Activated T-helper 2 cell treated with anti-CD3 and anti-CD28 coated beads, Interferon-gamma antibody, Interleukin-2, Interleukin-4, amounts not matched to agents 10 μg/mL and 5 μg/mL and 100 μg/mL, durations not matched to agents 14 hours and 24 hours and 36 hours (primary cell): ENCODE results near the gene GJC1. TPM values are rescaled to one million over a fixed set of nuclear protein-coding genes. Genes with fewer than 3 reads are reported as not detected.
A peak's percentile ranks its signal among the peaks of the same experiment; 100 is the strongest.

ENCODE experiments used
- DNase-seq: peaks from one replicate; pipeline ENCODE4 v3.0.0; 2021; ENCODE audit warnings: low spot score
- H3K27ac Mint-ChIP-seq: one replicate; pipeline ENCODE4 v1.8.0; 2021; ENCODE audit warnings: mixed read lengths
- H3K27me3 Mint-ChIP-seq: one replicate; pipeline ENCODE4 v1.8.0; 2021; ENCODE audit warnings: low read depth, mixed read lengths
- H3K36me3 Mint-ChIP-seq: one replicate; pipeline ENCODE4 v1.8.0; 2021; ENCODE audit warnings: low read depth, mixed read lengths
- H3K4me1 Mint-ChIP-seq: one replicate; pipeline ENCODE4 v1.8.0; 2021; ENCODE audit warnings: low read depth, mixed read lengths
- H3K4me3 Mint-ChIP-seq: one replicate; pipeline ENCODE4 v1.8.0; 2021; ENCODE audit warnings: low read depth, mild to moderate bottlenecking, moderate library complexity, mixed read lengths
- H3K9me3 Mint-ChIP-seq: one replicate; pipeline ENCODE4 v1.8.0; 2021; ENCODE audit warnings: mixed read lengths
- intact Hi-C: fragments of 100-400 bp; cut with micrococcal nuclease; formaldehyde crosslinking; loops from one replicate; pipeline ENCODE4 v1.15.1; 2023
- total RNA-seq: library from RNA; stranded (reverse); gene quantifications from 2 replicates; pipeline ENCODE4 v1.2.3, GENCODE V29; 2022

GJC1 gene
- total RNA-seq, 1 donor from 2014 or later, result 9.4 TPM

DNA sequence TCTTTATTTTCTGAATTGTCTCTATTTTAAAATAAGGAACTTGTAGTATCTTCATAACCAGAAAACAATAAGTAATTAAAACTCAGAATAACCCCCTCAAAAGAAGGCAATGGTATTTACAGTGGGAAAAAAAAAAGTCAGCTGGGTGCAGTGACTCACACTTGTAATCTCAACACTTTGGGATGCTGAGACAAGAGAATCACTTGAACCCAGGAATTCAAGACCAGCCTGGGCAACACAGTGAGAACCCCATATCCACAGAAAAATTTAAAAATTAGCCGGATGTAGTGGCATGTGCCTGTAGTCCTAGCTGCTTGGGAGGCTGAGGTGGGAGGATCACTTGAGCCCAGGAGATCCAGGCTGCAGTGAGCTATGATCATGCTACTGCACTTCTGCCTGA lies 37.8 kb downstream of the GJC1 start:
- Mint-ChIP-seq H3K36me3 (no peaks in the 10 kb centered on the region), H3K9me3 (no peaks in the 10 kb centered on the region), H3K27ac (no peak overlapping the region), H3K27me3 (no peaks in the 10 kb centered on the region), H3K4me1 (peaks cover 6% of the 10 kb centered on the region), H3K4me3 (no peak overlapping the region)
- DNase-seq, result no peak
- intact Hi-C loops, result no loop called here

DNA sequence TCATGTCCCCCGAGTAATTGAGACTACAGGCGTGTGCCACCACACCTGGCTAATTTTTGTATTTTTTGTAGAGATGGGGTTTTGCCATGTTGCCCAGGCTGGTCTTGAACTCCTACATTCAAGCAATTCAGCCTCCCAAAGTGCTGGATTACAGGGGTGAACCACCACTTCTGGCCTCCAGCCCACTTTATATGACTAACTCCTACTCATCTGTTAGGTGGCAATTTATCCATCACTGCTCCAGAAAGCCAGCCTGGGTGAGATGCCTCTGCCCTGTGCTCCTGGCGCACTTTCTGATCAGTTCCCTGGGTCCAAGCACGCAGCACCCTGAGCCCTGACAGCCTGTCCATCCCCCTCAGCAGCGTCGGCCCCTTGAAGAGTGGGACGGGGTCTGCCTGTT lies 41.9 kb downstream of the GJC1 start:
- DNase-seq, result no peak
- Mint-ChIP-seq H3K4me1 (no peaks in the 10 kb centered on the region), H3K27me3 (no peaks in the 10 kb centered on the region), H3K9me3 (no peaks in the 10 kb centered on the region), H3K4me3 (no peak overlapping the region), H3K27ac (no peak overlapping the region), H3K36me3 (no peaks in the 10 kb centered on the region)
- intact Hi-C loops, result no loop called here

DNA sequence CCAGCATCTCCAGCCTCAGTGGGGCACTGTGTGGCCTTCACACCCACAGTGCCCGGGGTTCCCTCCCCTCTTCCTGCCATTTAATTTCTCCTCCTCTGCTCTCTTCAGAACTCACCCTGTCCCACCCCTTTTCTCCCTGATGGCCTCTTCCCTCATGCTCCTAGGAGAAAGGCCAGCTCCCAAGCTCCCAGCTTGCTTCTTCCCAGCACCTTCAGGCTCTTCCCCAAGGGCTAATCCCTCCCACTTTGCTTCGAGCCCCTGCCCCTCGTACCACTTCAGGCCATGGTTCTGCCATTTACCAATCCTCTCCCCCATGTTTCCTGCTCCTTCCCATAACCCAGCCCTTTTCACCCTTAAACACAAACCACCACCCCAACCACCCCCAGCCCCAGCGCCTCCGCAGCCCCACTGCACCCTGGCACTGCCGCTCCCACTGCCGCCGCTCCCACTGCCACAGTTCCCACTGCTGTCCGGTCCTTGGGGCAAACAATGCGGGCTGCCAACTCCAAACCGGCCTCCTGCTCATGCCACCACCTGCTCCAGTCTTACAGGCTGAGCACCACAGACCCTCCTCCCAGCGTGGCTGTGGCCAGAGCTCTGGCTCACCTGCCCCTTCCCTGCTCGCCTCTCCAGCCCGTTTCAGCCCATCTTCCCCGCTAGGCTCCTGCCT lies 42.7 kb downstream of the GJC1 start:
- intact Hi-C loops, result no loop called here
- Mint-ChIP-seq H3K27me3 (no peaks in the 10 kb centered on the region), H3K27ac (no peak overlapping the region)

DNA sequence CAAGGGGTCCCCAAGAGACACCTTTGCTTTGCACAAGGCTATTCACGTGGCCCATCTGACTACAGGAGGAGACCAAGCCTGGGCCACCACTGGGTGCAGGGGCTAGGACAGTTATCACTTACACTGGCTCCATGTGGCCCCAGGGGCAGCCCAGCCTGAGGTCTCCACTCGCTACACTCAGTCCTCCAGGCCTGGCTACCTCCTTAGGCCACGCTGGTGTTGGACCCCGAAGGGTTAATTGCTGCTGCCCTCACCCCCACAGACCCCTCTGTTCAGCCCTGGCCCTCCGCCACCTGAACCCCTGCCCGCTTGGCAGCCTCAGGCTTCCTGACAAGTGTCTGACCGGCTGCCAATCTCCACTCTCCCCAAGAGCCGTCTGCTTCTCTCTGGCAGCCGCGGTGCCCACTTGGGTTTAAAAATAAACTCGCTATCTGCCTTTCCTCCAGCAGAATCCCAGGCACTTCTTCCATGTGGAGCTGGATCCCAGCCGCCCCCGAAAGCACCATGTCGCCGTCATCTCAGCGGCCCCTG lies 43.5 kb downstream of the GJC1 start:
- H3K27me3 Mint-ChIP-seq, result no peaks in the 10 kb centered on the region
- H3K27ac Mint-ChIP-seq, result no peak overlapping the region

More for the DNA sequence above, 42.7 kb downstream of the GJC1 start:
- no peak for DNase-seq
- no peaks in the 10 kb centered on the region for H3K9me3 Mint-ChIP-seq
- no peaks in the 10 kb centered on the region for H3K4me1 Mint-ChIP-seq
- H3K4me3 Mint-ChIP-seq, result no peak overlapping the region
- no peaks in the 10 kb centered on the region for H3K36me3 Mint-ChIP-seq

DNA sequence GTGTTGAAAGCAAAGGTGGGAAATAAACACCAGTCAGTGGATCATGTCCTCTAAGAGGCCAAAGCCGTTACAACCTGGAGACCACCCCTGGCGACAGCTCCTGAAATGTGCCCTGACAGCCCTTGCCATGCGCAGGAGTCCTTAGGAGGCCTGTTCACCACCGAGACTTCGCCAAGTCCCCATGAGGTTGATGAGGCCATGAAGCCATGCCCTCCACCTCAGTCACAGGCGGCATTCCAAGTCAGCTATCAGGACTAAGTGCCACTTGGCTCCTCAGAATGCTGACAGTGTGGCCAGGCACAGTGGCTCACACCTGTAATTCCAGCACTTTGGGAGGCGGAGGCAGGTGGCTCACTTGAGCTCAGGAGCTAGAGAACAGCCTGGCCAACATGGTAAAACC lies 44.2 kb downstream of the GJC1 start:
- no peak overlapping the region for H3K4me3 Mint-ChIP-seq
- H3K4me1 Mint-ChIP-seq, result no peaks in the 10 kb centered on the region
- no peaks in the 10 kb centered on the region for H3K27me3 Mint-ChIP-seq
- no peaks in the 10 kb centered on the region for H3K36me3 Mint-ChIP-seq
- no peak for DNase-seq
- intact Hi-C loops, result no loop called here
- H3K27ac Mint-ChIP-seq, result no peak overlapping the region
- H3K9me3 Mint-ChIP-seq, result no peaks in the 10 kb centered on the region

More for the DNA sequence above, 43.5 kb downstream of the GJC1 start:
- no peaks in the 10 kb centered on the region for H3K4me1 Mint-ChIP-seq
- intact Hi-C loops, result no loop called here
- no peaks in the 10 kb centered on the region for H3K36me3 Mint-ChIP-seq
- no peaks in the 10 kb centered on the region for H3K9me3 Mint-ChIP-seq
- DNase-seq, result no peak
- H3K4me3 Mint-ChIP-seq, result no peak overlapping the region

DNA sequence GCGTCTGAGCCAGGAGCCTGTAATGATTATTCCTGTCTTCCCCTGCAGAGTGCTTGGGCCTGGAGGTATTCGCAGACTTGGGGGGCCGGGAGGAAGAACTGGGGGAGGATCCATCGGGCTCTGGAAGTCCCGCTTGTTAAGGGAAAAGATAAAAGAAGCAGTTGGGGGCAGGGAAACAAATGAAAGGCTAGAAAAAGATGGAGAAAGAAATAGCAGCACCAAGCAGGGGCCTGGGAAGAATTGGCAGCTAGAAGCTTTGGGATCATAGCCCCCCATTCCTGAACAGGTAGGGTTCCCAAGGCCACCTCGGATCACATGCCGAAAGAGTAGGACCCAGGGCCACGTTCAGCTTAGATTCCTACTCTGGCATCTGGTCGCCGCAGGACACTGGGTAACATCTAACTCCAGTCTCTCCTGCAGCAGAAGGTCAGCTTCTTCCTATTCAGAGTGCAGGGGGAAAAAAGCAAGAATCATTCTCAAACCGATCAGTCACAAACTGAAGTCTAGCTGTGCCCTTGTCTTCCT lies 47.7 kb downstream of the GJC1 start:
- no peak overlapping the region for H3K27ac Mint-ChIP-seq
- H3K36me3 Mint-ChIP-seq, result no peaks in the 10 kb centered on the region
- intact Hi-C loops, result no loop called here
- H3K9me3 Mint-ChIP-seq, result no peaks in the 10 kb centered on the region
- no peak overlapping the region for H3K4me3 Mint-ChIP-seq
- peaks cover 4% of the 10 kb centered on the region for H3K27me3 Mint-ChIP-seq
- no peak for DNase-seq
- H3K4me1 Mint-ChIP-seq, result peaks cover 2% of the 10 kb centered on the region

DNA sequence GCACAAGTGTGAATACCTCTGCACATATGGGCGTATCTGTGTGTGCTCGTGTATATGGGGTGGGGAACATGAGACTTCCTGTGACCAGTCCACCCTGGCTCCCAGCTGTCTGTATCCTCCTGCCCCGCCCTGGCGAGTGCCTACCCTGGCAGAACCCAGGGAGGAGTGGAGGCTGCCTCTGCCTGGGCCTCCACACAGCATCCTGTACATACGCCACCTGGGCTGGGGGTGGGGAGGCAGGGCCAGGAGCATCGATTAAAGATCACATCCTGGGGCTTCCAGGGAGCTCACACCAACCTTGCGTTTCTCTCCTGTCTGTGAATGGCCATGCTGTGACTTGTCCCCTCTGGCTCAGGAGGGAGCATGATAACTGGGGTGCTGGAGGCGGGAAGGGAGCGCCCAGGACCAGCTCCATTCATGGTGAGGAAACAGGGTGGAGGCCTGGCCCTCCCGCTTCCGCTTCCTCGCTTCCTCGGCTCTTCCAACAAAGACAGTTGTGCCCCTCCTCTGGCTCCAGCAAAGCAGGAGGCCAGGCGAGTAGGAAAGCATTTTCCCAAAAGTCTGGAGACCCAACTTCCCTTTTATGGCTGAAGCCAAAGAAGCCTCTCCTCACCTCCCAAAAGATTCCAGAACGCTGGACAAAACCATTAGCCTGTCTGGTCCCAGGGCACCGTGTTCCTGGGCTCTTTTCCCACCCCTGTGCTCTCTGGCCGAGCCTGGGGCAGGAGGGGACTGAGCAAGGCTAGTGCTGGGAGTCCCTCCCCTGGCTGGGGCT lies 48.3 kb downstream of the GJC1 start:
- Mint-ChIP-seq H3K4me3 (no peak overlapping the region), H3K4me1 (peaks cover 2% of the 10 kb centered on the region), H3K27ac (no peak overlapping the region), H3K9me3 (no peaks in the 10 kb centered on the region), H3K36me3 (no peaks in the 10 kb centered on the region), H3K27me3 (peaks cover 6% of the 10 kb centered on the region)
- intact Hi-C loops, result no loop called here
- DNase-seq, result no peak

DNA sequence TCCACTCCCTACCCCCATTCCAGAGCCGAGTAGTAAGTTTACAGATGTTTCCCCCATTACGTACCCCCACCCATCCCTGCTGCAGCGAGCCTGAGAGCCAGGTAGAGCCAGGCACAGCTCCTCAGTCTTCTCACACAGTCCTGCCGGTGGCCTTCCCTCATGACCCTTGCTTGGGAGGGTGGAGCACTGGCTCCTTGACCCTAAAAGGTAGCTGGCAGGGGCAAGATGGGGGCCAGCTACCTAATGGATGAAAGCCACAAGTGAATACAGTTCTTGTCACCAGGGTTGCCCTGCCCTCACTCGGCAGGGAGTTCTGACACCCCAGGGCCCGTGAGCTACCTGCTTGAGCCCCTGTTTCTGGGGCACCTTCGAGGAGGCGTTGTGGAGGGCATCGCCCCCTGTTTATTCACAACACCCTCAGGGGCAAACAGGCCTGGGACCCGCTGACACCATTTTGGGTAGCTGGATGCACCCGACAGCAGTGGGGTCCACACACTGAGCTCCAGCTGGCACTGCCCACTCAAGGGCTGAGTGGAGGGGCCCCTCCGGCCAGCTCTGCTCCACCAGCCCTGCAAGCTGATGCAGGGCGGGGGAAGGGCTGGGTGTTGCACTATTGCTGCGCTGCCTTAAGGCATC lies 49.1 kb downstream of the GJC1 start:
- Mint-ChIP-seq H3K4me1 (peaks cover 4% of the 10 kb centered on the region), H3K4me3 (no peak overlapping the region), H3K27me3 (peaks cover 6% of the 10 kb centered on the region), H3K9me3 (no peaks in the 10 kb centered on the region), H3K27ac (no peak overlapping the region), H3K36me3 (no peaks in the 10 kb centered on the region)
- DNase-seq, result no peak
- intact Hi-C loops, result no loop called here

DNA sequence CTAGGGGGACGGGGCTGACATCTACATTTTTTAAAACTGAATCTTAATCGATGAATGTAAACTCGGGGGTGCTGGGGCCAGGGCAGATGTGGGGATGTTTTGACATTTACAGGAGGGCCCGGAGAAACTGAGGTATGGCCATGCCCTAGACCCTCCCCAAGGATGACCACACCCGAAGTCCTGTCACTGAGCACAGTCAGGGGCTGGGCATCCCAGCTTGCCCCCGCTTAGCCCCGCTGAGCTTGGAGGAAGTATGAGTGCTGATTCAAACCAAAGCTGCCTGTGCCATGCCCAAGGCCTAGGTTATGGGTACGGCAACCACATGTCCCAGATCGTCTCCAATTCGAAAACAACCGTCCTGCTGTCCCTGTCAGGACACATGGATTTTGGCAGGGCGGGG lies 49.9 kb downstream of the GJC1 start:
- no peaks in the 10 kb centered on the region for H3K36me3 Mint-ChIP-seq

DNA sequence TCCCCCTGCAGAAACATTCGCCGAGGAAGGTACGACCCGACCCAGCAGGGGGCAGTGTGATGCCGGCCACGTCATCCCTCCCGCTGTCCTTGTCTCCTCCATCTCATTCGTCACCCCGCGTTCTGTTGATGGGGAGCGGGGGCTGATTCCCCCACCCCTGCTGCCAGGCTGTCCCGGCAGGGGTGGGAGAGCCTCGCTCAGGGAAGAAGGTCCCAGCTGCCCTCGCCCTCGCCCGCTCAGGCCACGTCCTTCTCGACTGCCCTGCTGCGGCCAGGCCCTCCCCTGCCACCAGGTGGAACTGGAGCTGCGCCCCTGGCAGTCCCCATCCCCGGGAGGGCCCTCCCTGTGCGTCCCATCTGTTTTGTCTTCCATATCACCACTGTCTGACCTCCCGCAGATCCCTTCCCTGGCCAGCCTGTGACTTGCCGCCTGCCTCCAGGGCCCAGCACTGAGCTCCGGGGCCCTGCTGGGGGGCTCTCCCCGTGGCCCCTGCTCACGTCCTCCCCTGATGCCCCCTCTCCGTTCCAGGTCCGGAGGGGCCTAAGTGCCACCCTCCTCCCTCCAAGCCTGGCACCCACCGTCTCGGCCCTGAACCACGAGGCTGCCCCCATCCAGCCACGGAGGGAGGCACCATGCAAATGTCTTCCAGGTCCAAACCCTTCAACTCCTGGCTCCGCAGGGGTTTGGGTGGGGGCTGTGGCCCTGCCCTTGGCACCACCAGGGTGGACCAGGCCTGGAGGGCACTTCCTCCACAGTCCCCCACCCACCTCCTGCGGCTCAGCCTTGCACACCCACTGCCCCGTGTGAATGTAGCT lies 50.7 kb downstream of the GJC1 start:
- no peak overlapping the region for H3K27ac Mint-ChIP-seq
- peak overlapping the region; percentile 47 for H3K4me3 Mint-ChIP-seq
- peaks cover 6% of the 10 kb centered on the region for H3K27me3 Mint-ChIP-seq
- peak; percentile 78 for DNase-seq
- intact Hi-C loops, result loop anchor here (1.0 to 5.0 kb wide), 3 partner anchors 48 to 353 kb away; partner anchors contain the start of gene PLCD3
- H3K4me1 Mint-ChIP-seq, result peaks cover 7% of the 10 kb centered on the region
- H3K9me3 Mint-ChIP-seq, result no peaks in the 10 kb centered on the region
- no peaks in the 10 kb centered on the region for H3K36me3 Mint-ChIP-seq

More for the DNA sequence above, 49.9 kb downstream of the GJC1 start:
- intact Hi-C loops, result no loop called here
- Mint-ChIP-seq H3K4me3 (no peak overlapping the region), H3K27me3 (peaks cover 6% of the 10 kb centered on the region), H3K9me3 (no peaks in the 10 kb centered on the region), H3K27ac (no peak overlapping the region), H3K4me1 (peaks cover 4% of the 10 kb centered on the region)
- DNase-seq, result no peak

DNA sequence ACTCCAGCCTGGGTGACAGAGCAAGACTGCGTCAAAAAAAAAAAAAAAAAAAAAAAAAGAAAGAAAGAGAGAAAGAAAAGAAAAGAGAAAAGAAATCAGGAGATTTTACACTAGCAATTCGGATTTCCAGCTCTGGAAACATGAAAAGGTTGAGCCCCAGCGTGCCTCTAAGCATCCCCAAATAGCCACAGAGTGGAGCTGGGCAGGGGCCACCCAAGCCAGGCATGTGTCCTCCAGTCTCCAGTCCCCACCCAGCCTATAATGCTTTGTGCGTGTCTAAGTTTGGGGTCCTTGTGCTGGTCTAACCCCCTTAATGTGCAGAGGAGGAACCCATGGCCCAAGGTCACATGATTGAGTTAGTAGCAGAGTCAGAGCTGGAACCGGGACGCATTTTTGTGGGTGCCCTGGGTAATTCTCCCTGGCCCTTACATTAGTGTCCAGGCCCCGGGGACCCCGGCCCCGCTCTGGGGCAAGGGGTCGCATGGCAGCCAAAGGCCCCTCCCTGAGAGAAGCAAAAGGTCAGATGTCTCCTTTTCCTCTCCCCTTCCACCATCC lies 51.4 kb downstream of the GJC1 start:
- H3K27ac Mint-ChIP-seq, result no peak overlapping the region
- no peak overlapping the region for H3K4me3 Mint-ChIP-seq
- H3K9me3 Mint-ChIP-seq, result no peaks in the 10 kb centered on the region
- no peak for DNase-seq
- intact Hi-C loops, result loop anchor here (1.0 to 5.0 kb wide), 3 partner anchors 49 to 354 kb away; partner anchors contain the start of gene PLCD3
- H3K4me1 Mint-ChIP-seq, result peaks cover 7% of the 10 kb centered on the region
- no peaks in the 10 kb centered on the region for H3K36me3 Mint-ChIP-seq
- peaks cover 6% of the 10 kb centered on the region for H3K27me3 Mint-ChIP-seq
